Omental fat pad (tissue), 4 donors: ENCODE results near the gene TEX19. TPM values are rescaled to one million over a fixed set of nuclear protein-coding genes. Genes with fewer than 3 reads are reported as not detected.

ENCODE experiments used
- ATAC-seq: fragments of 150-250 bp; one replicate; pipeline ENCODE4 v1.9.1; 2016; ENCODE audit warnings: mild to moderate bottlenecking, moderate library complexity; ENCODE audit not compliant: low FRiP score
- DNase-seq: peaks from one replicate; pipeline ENCODE4 v3.0.0-alpha.2; 2019; ENCODE audit warnings: low spot score
- CTCF ChIP-seq, 3 donors: fragments of 450-650 bp; IDR thresholded peaks; one replicate each; pipeline ENCODE4 v1.5.1; 2016 to 2017; ENCODE audit warnings: antibody characterized with exemption in 3 of 3, mild to moderate bottlenecking in 3 of 3, moderate library complexity in 2 of 3
- total RNA-seq, 4 donors: library from RNA; depleted of rRNA; stranded (reverse); fragments of >200 nt; gene quantifications; one replicate each; pipeline ENCODE4 v1.1.0, GENCODE V29; 2016

The TEX19 gene
- total RNA-seq, 4 donors from 2014 or later = not detected

- no peak for TF ChIP-seq CTCF (IDR thresholded peaks at IDR 0.05)
- ATAC-seq (no peak), DNase-seq (no peak)
Measured at GRCh38 chr17:82412535-82413520, 53.8 kb downstream of the TEX19 start.

Other genes starting within 250 kb of the TEX19 start
- 10 to 100 TPM; 14.8 to 32.0 (median 21.9) TPM for gene CCDC57, start 146.4 kb upstream of the TEX19 start, total RNA-seq
- 10 to 100 TPM; 25.1 to 68.0 (median 27.5) TPM for gene SLC16A3, start 130.2 kb upstream of the TEX19 start, total RNA-seq
- gene CSNK1D, start 85.5 kb upstream of the TEX19 start, total RNA-seq = 100 to 1,000 TPM in 2 of 4 donors, 10 to 100 TPM in 2; 54.7 to 117 (median 98.4) TPM
- gene CD7, start 41.6 kb upstream of the TEX19 start, total RNA-seq = 1 to 10 TPM; 1.6 to 8.4 (median 4.2) TPM
- 10 to 100 TPM; 19.8 to 35.5 (median 30.7) TPM for gene SECTM1, start 25.5 kb upstream of the TEX19 start, total RNA-seq
- gene UTS2R, start 12.5 kb downstream of the TEX19 start, total RNA-seq = not detected
- gene HEXD, start 59.1 kb downstream of the TEX19 start, total RNA-seq = 10 to 100 TPM; 29.1 to 66.4 (median 47.3) TPM
- 10 to 100 TPM; 22.9 to 31.6 (median 28.6) TPM for gene OGFOD3, start 59.3 kb downstream of the TEX19 start, total RNA-seq
- gene CYBC1, start 91.5 kb downstream of the TEX19 start, total RNA-seq = 10 to 100 TPM; 43.8 to 74.6 (median 68.4) TPM
- 10 to 100 TPM; 31.8 to 48.7 (median 35.7) TPM for gene NARF, start 99.5 kb downstream of the TEX19 start, total RNA-seq
- 10 to 100 TPM; 35.8 to 61.0 (median 38.4) TPM for gene FOXK2, start 160.5 kb downstream of the TEX19 start, total RNA-seq